Esophagus (tissue), 2 donors: ENCODE results near the gene USH2A. TPM values are rescaled to one million over a fixed set of nuclear protein-coding genes. Genes with fewer than 3 reads are reported as not detected.

Source experiments
- H3K27ac ChIP-seq, 2 donors: one replicate each; pipeline ENCODE4 v1.5.1; 2013; ENCODE audit warnings: low read depth in 2 of 2, mild to moderate bottlenecking in 2 of 2, inconsistent platforms in 1 of 2, low read length in 1 of 2, moderate library complexity in 1 of 2
- H3K27me3 ChIP-seq, 2 donors: one replicate each; pipeline ENCODE4 v1.6.1; 2013; ENCODE audit warnings: low read length in 2 of 2, control low read depth in 1 of 2, mild to moderate bottlenecking in 1 of 2; ENCODE audit not compliant: insufficient read depth in 2 of 2, control insufficient read depth in 1 of 2
- H3K36me3 ChIP-seq, 2 donors: one replicate each; pipeline ENCODE4 v1.6.1; 2013; ENCODE audit warnings: low read length in 1 of 2; ENCODE audit not compliant: control insufficient read depth in 2 of 2, insufficient read depth in 2 of 2
- H3K4me1 ChIP-seq, 2 donors: one replicate each; pipeline ENCODE4 v1.6.1; 2013; ENCODE audit warnings: low read length in 1 of 2; ENCODE audit not compliant: control insufficient read depth in 2 of 2, insufficient read depth in 2 of 2
- H3K4me3 ChIP-seq, 2 donors: one replicate each; pipeline ENCODE4 v1.5.1; 2013; ENCODE audit warnings: low read length in 2 of 2, mild to moderate bottlenecking in 2 of 2, low read depth in 1 of 2, moderate library complexity in 1 of 2
- H3K9me3 ChIP-seq, 2 donors: one replicate each; pipeline ENCODE4 v1.6.1; 2013; ENCODE audit warnings: mild to moderate bottlenecking in 2 of 2, low read depth in 1 of 2, low read length in 1 of 2, moderate library complexity in 1 of 2; ENCODE audit not compliant: control insufficient read depth in 2 of 2, insufficient read depth in 1 of 2
- WGBS, 2 donors: extraction: QIAGEN DNeasy Blood & Tissue Kit; methylation state at CpG; one replicate each; pipeline ENCODE4 v1.1.7; 2013; 5-methylcytosine and 5-hydroxymethylcytosine counted together
- polyA plus RNA-seq, 2 donors: library from polyadenylated mRNA; stranded (reverse); fragments of 200-250 nt; gene quantifications; one replicate each; pipeline ENCODE4 v1.2.3, GENCODE V29; 2013
- donor health status: healthy with polysubstance abuse.
- donor health status: Bipolar disorder and iron deficiency.

Gene USH2A
- polyA plus RNA-seq, 2 donors = under 0.01 TPM; not detected in 1

- H3K4me1 ChIP-seq = no peaks in the 10 kb centered on the region
- no peak overlapping the region for H3K4me3 ChIP-seq
- 79 to 82% methylated on average over 3 of the region's 3 CpGs for WGBS, 2 donors
- H3K27ac ChIP-seq = no peak overlapping the region
- no peaks in the 10 kb centered on the region for H3K9me3 ChIP-seq
- H3K36me3 ChIP-seq = no peaks in the 10 kb centered on the region
- H3K27me3 ChIP-seq = no peaks in the 10 kb centered on the region
These were observed 222.3 kb downstream of the USH2A start for GRCh38 chr1:216200941-216201340.

- H3K4me3 ChIP-seq = no peak overlapping the region
- H3K27me3 ChIP-seq = no peaks in the 10 kb centered on the region
- no peaks in the 10 kb centered on the region for H3K9me3 ChIP-seq
- no peaks in the 10 kb centered on the region for H3K36me3 ChIP-seq
- H3K4me1 ChIP-seq = no peaks in the 10 kb centered on the region
- no peak overlapping the region for H3K27ac ChIP-seq
- WGBS, 2 donors = 69 to 86% methylated on average over 1 of the region's 1 CpG
These were observed 228.5 kb downstream of the USH2A start for GRCh38 chr1:216194721-216195120.

- H3K36me3 ChIP-seq = no peaks in the 10 kb centered on the region
- H3K9me3 ChIP-seq = no peaks in the 10 kb centered on the region
- no peak overlapping the region for H3K27ac ChIP-seq
- WGBS, 2 donors = 74 to 83% methylated on average over 7 of the region's 7 CpGs
- H3K4me3 ChIP-seq = no peak overlapping the region
- no peaks in the 10 kb centered on the region for H3K27me3 ChIP-seq
- H3K4me1 ChIP-seq = no peaks in the 10 kb centered on the region
These were observed 229.3 kb downstream of the USH2A start for GRCh38 chr1:216193839-216194443.

- Histone ChIP-seq H3K4me1 (no peaks in the 10 kb centered on the region), H3K27ac (no peak overlapping the region), H3K9me3 (no peaks in the 10 kb centered on the region), H3K36me3 (no peaks in the 10 kb centered on the region), H3K27me3 (no peaks in the 10 kb centered on the region), H3K4me3 (no peak overlapping the region)
- 68 to 76% methylated on average over 4 of the region's 4 CpGs for WGBS, 2 donors
These were observed 232.8 kb downstream of the USH2A start for GRCh38 chr1:216190438-216190837.

GRCh38 chr1:216186816-216187215, 236.4 kb downstream of the USH2A start:
- 37 to 58% methylated on average over 2 of the region's 2 CpGs for WGBS, 2 donors
- H3K27ac ChIP-seq = no peak overlapping the region
- no peak overlapping the region for H3K4me3 ChIP-seq
- H3K9me3 ChIP-seq = no peaks in the 10 kb centered on the region
- H3K27me3 ChIP-seq = no peaks in the 10 kb centered on the region
- H3K4me1 ChIP-seq = no peaks in the 10 kb centered on the region
- H3K36me3 ChIP-seq = no peaks in the 10 kb centered on the region

GRCh38 chr1:216186141-216186540, 237.1 kb downstream of the USH2A start:
- Histone ChIP-seq H3K36me3 (no peaks in the 10 kb centered on the region), H3K9me3 (no peaks in the 10 kb centered on the region), H3K4me3 (no peak overlapping the region), H3K27me3 (no peaks in the 10 kb centered on the region), H3K4me1 (no peaks in the 10 kb centered on the region), H3K27ac (no peak overlapping the region)
- 82 to 88% methylated on average over 2 of the region's 2 CpGs for WGBS, 2 donors

- Histone ChIP-seq H3K36me3 (no peaks in the 10 kb centered on the region), H3K27me3 (no peaks in the 10 kb centered on the region), H3K4me1 (no peaks in the 10 kb centered on the region), H3K27ac (no peak overlapping the region), H3K9me3 (no peaks in the 10 kb centered on the region), H3K4me3 (no peak overlapping the region)
- WGBS, 2 donors = 29 to 40% methylated on average over 2 of the region's 2 CpGs
These were observed 239.0 kb downstream of the USH2A start for GRCh38 chr1:216184126-216184680.

- no peaks in the 10 kb centered on the region for H3K36me3 ChIP-seq
- WGBS, 2 donors = 31 to 59% methylated on average over 6 of the region's 6 CpGs
These were observed 239.8 kb downstream of the USH2A start for GRCh38 chr1:216183454-216183853.

GRCh38 chr1:216183007-216183406, 240.2 kb downstream of the USH2A start:
- Histone ChIP-seq H3K9me3 (no peaks in the 10 kb centered on the region), H3K27me3 (no peaks in the 10 kb centered on the region), H3K36me3 (no peaks in the 10 kb centered on the region)

More at GRCh38 chr1:216183454-216183853, 239.8 kb downstream of the USH2A start:
- H3K4me3 ChIP-seq = no peak overlapping the region
- no peak overlapping the region for H3K27ac ChIP-seq
- H3K9me3 ChIP-seq = no peaks in the 10 kb centered on the region
- H3K4me1 ChIP-seq = no peaks in the 10 kb centered on the region
- no peaks in the 10 kb centered on the region for H3K27me3 ChIP-seq

GRCh38 chr1:216181590-216181989, 241.7 kb downstream of the USH2A start:
- no peak overlapping the region for H3K27ac ChIP-seq
- H3K27me3 ChIP-seq = no peaks in the 10 kb centered on the region
- no peaks in the 10 kb centered on the region for H3K9me3 ChIP-seq
- no peak overlapping the region for H3K4me3 ChIP-seq
- H3K36me3 ChIP-seq = no peaks in the 10 kb centered on the region
- no peaks in the 10 kb centered on the region for H3K4me1 ChIP-seq
- 83 to 87% methylated on average over 3 of the region's 3 CpGs for WGBS, 2 donors

More at GRCh38 chr1:216183007-216183406, 240.2 kb downstream of the USH2A start:
- Histone ChIP-seq H3K27ac (no peak overlapping the region), H3K4me3 (no peak overlapping the region), H3K4me1 (no peaks in the 10 kb centered on the region)
- WGBS, 2 donors = 11 to 20% methylated on average over 4 of the region's 4 CpGs
